AG20443 (cell line): Measurements from ENCODE around the gene AP3D1.
"Not testable (repeated sequence)": the region's sequence is repeated elsewhere in the genome, so short reads cannot be mapped to it uniquely, and the experiment has no call there.

ENCODE experiments used
- DNase-seq: peaks from one replicate; pipeline ENCODE4 v3.0.0; 2012; ENCODE audit warnings: low spot score, mixed read lengths

Gene AP3D1

DNA sequence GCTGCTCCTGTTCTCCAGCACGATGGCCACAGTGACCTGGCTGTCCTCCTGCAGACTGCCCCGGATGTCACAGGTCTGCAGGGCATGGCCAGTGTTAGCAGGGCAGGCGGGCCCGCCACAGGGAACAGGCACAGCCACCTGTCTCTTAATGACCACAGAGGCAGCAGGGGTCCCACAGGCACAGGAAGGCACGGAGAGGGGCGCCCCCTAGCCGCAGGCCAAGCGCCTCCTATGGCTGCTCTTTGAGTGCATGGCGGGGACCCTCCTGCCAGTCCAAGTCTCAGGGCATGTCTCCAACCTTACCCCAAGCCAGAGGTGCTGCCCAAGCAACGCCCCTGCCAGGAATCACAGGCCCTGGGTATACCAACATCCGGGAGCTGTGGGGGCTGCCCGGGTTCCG, 40.5 kb downstream of the AP3D1 start:
- DNase-seq, result no peak

DNA sequence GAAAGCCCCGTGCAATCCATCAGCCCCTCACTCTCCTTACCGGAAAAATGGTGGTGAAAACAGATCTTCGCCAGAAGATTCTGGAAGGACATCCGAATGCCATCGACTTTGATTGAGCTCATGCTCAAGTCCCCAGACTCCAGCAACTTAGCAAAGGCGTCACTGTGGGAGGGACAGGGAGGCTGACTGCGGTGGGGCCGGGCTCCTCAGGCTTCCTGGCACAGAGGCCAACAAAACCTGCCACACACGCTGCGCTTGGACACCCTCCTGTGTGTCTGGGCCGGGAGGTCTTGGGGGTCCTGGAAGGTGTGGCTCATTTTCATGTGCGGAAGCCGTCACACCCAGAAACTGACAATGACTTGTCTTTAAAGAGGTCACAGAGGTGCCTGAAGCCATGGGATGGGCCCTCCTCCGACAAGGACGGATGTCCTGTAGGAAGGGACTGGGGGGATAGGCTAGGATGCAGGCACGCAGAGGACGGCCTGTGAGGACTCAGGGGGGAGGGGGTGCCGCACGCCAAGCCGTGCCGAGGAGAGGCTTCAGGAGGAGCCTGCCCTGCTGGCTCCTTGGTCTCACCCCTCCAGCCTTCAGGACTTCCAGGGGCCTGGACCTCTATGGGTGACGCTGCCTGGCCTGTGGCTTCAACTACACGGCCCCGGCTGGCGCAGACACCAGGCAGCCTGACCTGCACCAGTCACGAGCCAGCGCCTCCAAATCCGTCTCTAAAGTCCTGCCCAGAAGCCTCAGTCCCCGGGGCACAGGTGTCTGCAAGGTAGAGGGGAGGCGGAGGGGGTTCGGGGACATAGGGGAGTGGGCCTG, 42.1 kb downstream of the AP3D1 start:
- no peak for DNase-seq

DNA sequence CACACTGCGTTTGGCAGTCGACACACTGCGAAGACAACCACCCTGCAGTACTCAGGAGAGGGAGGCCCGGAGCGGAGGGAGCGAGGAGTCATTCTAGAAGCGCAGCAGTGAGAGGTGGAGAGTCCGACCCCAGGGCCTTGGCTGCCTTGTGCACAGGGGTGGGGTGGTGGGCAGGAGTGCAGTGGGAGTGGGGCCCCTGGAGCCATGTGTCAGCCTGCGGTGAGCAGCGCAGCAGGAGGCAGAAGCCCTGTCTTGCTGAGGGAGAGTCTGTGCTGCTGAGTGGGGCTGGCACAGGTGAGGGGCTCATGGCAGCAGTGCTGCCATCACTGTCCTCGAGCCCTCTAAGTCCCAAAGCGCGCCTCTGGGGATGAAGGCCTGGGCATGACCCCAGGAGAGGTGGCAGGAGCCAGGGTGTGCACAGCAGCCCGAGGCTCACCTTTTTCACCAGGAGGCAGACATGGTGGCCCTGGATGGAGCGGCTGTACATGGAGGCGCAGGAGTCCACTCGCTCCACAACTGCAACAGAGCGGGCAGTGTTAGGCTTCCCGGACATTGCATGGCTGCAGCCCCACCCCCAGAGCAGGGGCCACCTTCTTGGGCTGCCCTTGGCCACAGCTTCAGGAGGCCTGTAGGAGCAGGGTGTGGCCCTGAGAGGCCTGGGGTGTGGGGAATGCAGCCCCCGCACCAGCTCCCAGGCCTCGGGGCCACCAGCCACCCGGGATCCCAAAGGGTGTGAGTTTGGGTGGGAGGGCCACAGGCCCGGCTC, 42.9 kb downstream of the AP3D1 start:
- no peak for DNase-seq

DNA sequence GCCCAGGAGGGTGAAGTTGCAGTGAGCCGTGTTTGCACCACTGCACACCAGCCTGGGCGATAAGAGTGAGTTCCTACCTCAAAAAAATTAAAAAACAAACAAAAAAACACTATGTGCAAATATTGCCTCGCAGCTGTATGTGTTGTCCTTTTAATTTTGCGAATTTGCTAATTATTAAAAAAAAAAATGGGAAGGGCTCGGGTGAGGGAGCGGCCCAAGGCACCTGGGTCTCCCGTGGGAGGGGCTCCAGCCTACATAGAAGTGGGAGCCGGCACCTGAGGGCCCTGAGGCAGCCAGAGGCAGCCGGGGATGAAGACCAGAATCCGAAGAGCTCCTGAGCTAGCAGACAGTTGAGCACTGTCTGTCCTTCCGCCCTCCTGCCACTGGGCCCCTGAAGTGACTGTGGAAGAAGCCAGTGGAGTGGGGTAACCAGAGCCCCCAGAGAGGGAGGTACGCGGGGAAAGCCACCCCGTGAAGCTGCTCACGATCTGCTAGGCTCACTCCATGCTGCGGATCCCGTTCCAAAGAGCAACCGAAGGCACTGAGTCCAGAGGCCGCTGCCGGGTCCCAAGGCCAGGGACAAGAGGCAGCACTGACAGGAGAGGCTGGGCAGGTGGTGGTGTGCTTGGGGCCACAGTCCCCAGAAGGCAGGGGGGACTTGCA, 48.2 kb downstream of the AP3D1 start:
- no peak for DNase-seq

DNA sequence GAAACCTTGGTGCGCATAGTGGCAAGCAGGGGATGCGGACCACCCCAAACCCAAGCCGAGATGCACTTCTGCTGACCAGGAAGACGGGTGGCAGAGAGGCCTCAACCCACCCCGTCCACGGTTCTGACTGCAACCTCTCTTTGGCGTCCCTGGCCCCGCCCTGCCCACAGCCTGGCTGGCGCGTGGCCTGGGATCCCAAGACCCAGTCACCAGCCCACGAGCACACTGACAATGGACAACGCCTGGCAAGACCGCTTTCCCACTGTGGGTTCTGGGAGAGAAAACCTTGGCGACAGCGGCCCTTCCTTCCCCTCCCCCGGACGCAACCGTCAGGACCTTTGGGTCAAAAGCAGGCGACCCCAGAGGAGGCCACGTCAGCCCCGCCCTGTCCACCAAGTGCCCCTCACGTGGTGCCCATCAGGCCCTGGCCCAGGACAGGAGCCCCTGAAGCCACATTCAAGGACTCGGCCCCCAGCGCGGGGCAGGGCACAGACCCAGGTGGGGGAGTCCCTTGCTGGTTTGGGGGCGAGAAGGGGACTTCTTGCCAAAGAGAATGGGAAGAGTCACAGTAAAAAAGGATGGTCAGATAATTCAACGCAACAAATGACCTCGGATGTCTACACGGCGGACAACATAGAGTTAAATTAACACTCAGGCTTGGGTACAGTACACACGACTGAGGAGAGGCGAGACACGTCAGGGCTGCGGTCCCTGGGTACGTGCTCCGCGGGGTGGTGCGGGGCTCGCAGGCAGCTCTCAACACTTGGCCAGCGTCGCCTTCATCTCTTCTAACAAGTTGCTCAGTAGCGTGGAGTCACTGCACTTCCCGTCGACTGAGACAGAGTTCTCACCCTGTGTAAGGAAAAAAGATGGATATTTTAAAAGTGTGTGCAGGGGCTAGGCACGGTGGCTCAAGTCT, 49.7 kb downstream of the AP3D1 start:
- no peak for DNase-seq

DNA sequence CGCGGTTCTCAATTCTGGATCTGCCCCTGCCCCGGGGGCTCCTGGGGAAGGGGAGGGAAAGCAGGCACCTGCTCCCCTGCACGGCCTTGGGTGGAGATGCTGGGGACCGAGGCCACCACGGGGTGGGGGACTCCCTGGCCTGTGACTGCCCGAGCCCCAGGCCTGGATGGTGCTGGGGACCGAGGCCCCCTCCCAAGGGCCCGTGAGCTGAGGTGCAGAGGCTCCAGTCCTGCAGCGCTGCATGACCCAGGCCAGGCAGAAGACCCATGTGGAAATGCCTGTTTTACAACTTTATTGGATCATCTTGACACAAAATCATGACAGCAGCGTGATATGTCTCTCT, 50.7 kb downstream of the AP3D1 start:
- DNase-seq, result no peak

DNA sequence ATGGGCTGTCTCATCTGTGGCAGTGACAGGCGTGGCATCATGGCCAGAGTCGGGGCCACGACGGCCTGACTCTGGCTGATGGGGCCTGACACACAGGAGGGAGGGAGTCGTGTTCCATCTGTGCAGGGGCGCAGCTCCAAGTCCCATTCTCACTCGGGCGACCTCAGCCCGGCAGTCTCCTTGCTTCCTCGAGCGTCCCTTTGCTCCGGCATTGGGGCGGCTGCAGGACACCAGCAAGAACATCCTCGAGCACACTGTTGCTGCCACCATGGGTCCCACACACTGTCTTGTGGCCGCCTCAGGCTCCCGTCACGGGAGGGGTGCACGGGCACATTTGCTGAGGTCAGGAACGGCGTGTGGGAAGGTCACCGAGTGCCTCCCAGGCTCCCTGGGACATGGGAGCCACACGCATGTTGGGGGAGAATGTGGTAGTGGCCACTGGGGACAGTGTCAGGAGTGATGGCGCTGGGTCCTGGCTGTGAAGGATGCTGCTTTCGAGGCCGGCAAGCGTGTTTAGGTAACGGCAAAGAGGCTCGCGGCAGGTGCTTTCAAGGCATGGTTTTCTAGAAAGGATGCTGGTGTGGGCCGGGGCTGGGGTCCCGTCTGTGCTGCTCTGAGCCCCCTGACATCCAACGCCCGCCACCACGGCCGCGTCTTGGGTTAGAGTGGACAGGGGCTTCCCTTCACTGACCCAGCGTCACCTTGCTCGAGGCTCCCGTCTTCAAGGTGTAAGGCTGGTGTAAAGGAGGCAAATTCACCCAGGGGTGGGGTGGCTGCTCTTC, 51.2 kb downstream of the AP3D1 start:
- DNase-seq, result no peak

DNA sequence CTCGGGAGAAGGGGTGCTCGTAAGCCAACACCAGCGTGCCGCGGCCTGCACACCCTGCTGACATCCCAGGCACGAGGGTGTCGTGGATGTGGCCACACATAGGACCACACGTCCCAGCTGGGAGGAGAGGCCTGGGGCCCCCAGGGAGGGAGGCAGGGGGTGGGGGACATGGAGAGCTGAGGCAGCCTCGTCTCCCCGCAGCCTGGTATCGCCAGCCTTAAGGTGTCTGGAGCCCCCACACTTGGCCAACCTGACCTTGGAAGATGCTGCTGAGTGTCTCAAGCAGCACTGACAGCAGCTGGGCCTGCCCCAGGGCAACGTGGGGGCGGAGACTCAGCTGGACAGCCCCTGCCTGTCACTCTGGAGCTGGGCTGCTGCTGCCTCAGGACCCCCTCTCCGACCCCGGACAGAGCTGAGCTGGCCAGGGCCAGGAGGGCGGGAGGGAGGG, 52.3 kb downstream of the AP3D1 start:
- DNase-seq, result no peak

DNA sequence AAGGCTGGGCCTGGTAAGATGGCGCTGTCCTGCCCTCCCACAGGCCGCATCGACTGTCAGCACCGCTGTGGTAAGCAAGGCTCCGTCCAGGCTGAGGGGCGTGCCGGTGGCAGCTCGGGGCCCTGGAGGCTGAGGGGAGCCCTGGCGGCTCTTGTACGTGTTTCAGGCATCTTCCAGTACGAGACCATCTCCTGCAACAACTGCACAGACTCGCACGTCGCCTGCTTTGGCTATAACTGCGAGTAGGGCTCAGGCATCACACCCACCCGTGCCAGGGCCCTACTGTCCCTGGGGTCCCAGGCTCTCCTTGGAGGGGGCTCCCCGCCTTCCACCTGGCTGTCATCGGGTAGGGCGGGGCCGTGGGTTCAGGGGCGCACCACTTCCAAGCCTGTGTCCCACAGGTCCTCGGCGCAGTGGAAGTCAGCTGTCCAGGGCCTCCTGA, 53.5 kb downstream of the AP3D1 start:
- DNase-seq, result no peak

DNA sequence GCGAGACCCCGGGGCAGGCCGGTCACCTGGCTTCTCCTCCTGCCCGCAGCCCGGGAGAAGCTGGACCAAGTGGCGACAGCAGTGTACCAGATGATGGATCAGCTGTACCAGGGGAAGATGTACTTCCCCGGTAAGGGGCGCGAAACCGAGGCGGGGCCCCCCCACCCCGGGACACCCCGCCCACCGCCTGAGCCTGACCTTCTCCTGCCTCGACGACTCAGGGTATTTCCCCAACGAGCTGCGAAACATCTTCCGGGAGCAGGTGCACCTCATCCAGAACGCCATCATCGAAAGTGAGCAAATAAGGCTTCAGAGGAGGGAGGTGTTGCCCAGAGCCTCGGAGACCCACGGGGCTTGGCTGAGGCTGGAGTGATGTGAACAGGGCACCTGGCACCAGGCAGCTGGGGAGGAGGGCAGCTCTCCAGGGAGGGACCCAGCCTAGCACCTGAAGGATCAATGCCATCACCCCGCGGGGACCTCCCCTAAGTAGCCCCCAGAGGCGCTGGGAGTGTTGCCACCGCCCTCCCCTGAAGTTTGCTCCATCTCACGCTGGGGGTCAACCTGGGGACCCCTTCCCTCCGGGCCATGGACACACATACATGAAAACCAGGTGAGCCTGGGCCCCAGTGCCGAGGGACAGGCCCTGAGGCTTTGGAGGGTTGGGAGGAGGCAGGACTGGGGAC, 54.0 kb downstream of the AP3D1 start:
- DNase-seq, result no peak

DNA sequence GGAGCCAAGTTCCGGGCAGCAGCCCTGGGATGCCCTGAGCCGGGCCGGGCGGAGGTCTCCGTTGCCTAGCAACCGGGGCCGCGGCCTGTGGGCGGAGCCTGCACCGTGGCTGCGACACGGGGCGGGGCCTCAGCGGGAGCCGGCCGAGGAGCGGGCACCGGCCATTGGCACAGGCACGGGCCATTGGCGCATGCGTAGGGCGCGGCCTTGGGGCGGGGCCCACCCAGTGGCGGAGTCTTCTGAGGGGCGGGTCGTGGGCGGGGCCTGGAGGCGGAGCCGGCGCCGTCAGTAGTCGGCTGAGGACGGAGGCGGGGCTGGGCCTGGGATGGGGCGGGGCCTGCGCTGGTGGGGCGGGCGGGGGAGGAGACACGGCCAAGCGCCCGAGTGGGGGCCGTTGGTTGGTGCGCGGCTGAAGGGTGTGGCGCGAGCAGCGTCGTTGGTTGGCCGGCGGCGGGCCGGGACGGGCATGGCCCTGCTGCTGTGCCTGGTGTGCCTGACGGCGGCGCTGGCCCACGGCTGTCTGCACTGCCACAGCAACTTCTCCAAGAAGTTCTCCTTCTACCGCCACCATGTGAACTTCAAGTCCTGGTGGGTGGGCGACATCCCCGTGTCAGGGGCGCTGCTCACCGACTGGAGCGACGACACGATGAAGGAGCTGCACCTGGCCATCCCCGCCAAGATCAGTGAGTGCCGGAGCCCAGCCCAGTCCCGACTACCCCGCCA, 54.7 kb downstream of the AP3D1 start, which contains the start of gene IZUMO4:
Gene IZUMO4 (plus strand): TSS at position 436 of the 723 bp plus-strand sequence. CDS start 31 bp downstream, at position 467.
- peak; percentile 99 for DNase-seq

DNA sequence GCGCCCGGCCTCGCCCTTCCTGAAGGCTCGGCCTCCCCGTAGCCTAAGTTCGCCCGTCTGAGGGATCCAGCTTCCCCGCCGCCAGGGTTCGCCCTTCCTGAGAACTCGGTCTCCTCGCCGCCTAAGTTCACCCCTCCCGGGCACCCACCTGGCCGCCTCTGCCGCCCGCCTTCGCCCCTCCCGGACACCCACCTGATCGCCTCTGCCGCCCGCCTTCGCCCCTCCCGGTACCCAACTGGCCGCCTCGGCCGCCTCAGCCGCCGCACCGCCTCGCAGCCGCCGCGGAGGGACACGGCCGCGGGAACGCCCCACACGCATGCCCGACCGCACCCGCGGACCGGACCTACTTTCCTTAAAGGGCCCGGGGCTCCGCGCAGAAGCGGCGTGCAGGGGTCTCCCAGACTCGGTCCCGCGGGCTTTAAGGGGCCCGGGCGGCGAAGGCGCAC, 55.3 kb downstream of the AP3D1 start, which contains the start of gene MOB3A:
Gene MOB3A (minus strand): TSS at position 293 of the 446 bp plus-strand sequence. CDS start 17,766 bp downstream, outside the sequence.
- peak; percentile 93 for DNase-seq

DNA sequence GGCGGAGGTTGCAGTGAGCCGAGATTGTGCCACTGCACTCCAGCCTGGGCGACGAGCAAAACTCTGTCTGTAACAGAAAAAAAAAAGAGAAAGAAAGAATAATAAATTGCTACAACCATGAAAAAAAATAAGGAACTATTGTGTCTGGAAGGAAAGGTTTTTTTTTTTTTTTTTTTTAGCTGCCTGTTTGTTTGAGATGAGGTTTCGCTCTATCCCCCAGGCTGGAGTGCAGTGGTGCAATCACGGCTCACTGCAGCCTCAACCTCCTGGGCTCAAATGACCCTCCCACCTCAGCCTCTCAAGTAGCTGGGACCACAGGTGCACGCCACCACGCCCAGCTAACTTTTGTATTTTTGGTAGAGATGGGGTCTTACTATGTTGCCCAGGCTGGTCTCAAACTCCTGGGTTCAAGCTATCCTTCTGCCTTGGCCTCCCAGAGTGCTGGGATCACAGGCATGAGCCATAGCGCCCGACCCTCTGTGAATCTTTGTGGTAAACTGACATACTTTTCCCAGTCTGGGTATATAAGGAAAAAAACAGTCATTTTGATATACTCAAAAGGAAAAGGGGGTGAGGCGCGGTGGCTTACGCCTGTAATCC, 59.3 kb downstream of the AP3D1 start:
- DNase-seq, result not testable (repeated sequence)

DNA sequence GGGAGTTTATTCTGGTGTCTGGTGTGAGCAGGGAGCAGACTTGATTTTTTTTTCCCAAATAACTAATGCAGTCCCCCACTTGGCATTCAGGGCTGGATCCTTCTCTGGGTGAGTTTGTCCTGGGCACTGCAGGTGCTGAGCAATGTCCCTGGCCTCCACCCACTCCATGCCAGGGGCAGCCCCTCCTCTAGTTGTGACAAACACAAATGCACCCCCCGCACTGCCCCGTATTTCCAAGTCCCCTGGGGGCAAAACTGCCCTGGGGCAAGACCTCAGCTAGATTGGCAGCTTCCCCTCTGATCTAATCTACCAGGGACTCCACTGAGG, 61.7 kb downstream of the AP3D1 start:
- DNase-seq, result no peak

DNA sequence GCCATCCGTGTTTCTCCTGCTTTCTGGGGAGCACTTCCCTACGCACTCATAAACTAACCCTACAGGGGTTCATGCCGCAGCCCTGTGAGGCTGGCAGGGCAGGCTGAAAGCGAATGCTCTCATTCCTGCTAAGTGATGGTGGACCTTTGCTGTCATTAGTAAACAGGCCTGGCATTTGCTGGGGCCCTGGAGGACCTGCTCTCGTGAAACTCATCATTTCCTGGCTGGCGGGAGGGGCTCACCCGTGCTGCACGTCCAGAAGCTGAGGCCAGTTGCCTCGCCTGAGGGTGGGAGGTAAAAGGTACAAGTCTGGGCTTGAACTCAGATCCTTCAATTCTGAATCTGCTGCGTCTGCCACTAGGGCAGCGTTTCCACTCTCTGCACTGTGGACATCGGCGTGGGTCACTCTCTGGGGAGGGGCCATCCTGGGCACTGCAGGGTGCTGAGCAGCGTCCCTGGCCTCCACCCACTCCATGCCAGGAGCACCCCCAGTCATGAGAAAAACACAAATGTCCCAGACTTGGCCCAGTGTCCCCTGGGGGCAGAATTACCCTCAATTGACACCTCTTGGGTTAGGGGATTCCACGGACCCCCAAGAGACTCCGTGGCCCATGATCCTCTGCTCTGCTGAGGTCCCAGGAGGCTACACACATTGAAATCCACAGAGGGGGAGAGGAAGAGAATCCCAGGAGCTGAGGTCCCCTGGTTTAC, 62.2 kb downstream of the AP3D1 start:
- DNase-seq, result no peak

DNA sequence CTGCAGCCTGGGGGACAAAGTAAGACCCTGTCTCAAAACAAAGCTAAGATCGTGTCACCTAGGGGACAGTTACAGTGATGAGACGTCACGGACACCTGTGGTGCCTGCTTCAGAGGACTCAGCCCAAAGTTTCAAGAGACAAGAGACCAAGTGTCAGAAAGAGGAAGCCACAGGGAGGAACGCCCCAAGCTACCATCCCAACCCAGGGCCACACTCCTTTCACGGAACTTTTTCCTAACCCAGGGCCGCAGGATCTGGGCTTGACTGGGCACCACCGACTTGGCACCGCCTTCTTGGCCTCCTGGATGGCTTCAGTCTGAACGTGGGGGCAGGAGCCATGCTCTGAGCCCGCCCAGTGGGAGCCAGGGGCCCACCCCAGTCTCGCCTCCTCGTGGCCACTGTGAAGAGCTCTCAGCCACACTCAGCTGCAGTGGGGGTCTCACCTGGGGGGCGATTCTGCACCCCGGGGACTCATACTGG, 63.7 kb downstream of the AP3D1 start:
- no peak for DNase-seq

DNA sequence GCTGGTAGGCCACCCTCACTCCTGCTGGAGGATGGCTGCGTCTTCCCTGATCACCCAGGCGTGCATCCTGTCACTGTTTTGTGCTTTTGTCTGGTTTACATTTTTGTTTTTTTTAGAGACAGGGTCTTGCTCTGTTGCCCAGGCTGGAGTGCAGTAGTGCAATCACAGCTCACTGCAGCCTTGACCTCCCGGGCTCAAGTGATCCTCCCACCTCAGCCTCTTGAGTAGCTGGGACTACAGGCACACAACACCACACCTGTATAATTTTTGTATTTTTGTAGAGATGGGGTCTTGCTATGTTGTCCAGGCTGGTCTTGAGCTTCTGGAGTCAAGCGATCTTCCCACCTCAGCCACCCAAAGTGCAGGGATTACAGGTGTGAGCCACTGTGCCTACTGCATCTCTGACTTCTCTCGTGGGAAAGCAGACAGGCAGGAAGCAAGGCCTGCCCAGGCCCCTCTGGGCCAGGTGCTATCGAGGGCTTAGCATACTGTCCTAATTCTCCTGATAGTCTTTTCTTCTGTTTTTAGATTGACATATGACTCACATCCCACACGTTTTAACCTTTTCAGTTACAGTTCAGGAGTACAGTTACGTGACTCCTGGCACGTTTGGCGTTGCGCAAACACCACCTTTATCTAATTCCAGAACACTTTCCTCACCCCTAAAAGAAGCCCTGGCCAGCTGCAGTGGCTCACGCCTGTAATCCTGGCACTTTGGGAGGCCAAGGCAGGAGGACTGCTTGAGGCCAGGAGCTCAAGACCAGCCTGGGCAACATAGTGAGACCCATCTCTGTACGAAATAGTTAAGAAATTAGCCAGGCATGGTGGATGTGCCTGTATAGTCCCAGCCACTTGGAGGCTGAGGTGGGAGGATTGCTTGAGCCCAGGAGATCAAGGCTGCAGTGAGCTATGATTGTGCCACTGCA, 64.4 kb downstream of the AP3D1 start:
- not testable (repeated sequence) for DNase-seq
